ENCODE results near the gene LRP1. TPM values are rescaled to one million over a fixed set of nuclear protein-coding genes. Genes with fewer than 3 reads are reported as not detected.

The LRP1 gene
- polyA plus RNA-seq, 1 donor (not counting 4 experiments of a cell fraction or from before 2014, with no cell fraction given), result 4.9 TPM

GRCh38 chr12:57085999-57086492 is 42.2 kb upstream of the LRP1 start:
- Histone ChIP-seq H3K9ac (ENCODE audit: control insufficient read depth, extremely low read depth, insufficient read depth, low read length) (peak overlapping the region; percentile 91), H3K27me3 (ENCODE audit: control insufficient read depth, extremely low read depth, insufficient read depth, low read length) (no peaks in the 10 kb centered on the region), H3K9me3 (ENCODE audit: control insufficient read depth, low read depth, low read length) (no peaks in the 10 kb centered on the region), H3K4me1 (ENCODE audit: control insufficient read depth, extremely low read depth, insufficient read depth, low read length) (peaks cover 32% of the 10 kb centered on the region), H3K27ac (ENCODE audit: control insufficient read depth, insufficient read depth, low read length) (peak overlapping the region; percentile 95), H4K20me1 (ENCODE audit: control insufficient read depth, extremely low read depth, insufficient read depth, low read length) (peaks cover 4% of the 10 kb centered on the region), H2AFZ (ENCODE audit: control insufficient read depth, low read length) (peak overlapping the region; percentile 2), H3K9me1 (ENCODE audit: control insufficient read depth, extremely low read depth, insufficient read depth, low read length) (no peaks in the 10 kb centered on the region), H3K4me3 (ENCODE audit: control insufficient read depth in 2 of 3, extremely low read depth in 1 of 3, insufficient read depth in 2 of 3, low read depth in 1 of 3, low read length in 3 of 3) (peak overlapping the region in 2 of 3 experiments; percentile 82 to 83), H3K79me2 (ENCODE audit: control insufficient read depth, insufficient read depth, low read length) (peaks cover 16% of the 10 kb centered on the region), H3K4me2 (ENCODE audit: control insufficient read depth, extremely low read depth, insufficient read depth, low read depth, low read length) (peak overlapping the region; percentile 97), H3K36me3 (ENCODE audit: control insufficient read depth in 2 of 2, extremely low read depth in 1 of 2, insufficient read depth in 2 of 2, low read length in 2 of 2) (no peaks in the 10 kb centered on the region)
- DNase-seq (ENCODE audit: low read depth, low spot score) (no peak), FAIRE-seq (no peak)
- TF ChIP-seq EZH2 (IDR thresholded peaks at IDR 0.05; ENCODE audit: low read length), result no peak
- TF ChIP-seq, protein P1, sequence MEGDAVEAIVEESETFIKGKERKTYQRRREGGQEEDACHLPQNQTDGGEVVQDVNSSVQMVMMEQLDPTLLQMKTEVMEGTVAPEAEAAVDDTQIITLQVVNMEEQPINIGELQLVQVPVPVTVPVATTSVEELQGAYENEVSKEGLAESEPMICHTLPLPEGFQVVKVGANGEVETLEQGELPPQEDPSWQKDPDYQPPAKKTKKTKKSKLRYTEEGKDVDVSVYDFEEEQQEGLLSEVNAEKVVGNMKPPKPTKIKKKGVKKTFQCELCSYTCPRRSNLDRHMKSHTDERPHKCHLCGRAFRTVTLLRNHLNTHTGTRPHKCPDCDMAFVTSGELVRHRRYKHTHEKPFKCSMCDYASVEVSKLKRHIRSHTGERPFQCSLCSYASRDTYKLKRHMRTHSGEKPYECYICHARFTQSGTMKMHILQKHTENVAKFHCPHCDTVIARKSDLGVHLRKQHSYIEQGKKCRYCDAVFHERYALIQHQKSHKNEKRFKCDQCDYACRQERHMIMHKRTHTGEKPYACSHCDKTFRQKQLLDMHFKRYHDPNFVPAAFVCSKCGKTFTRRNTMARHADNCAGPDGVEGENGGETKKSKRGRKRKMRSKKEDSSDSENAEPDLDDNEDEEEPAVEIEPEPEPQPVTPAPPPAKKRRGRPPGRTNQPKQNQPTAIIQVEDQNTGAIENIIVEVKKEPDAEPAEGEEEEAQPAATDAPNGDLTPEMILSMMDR (optimal IDR thresholded peaks at IDR 0.05 in 1 of 3, IDR thresholded peaks at IDR 0.05 in 1 of 3, conservative IDR thresholded peaks at IDR 0.05 in 1 of 3; ENCODE audit: extremely low read depth in 1 of 3, insufficient read depth in 2 of 3, low read length in 3 of 3), result no peak
- dilution Hi-C loops (cut with MboI; ENCODE audit: extremely low pct_ligation_motif_present, low sequenced_read_pairs), result no loop called here

DNA sequence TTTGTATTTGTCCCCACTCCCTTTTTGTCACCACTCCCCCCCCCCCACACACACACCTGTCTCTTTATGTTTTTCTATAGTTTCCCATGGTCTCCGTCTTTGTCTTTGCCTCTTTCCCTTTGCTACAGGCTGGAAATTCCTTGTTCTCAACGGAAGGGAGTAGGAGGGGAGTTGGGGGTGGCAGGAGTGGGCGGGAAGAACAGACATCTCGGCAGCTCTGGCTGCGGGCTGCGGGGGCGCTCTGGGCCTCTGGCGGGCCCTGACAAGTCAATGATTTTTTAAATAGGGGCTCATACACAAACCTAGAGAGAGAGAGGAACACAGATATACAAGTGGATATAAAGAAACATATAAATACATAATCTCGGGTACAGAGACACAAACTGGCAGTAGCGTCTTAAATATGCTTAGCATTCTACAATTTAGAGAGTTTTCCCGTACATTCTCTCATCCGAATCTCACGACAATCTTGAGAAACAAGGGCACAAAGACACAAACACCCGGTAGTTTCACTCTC is 41.7 kb upstream of the LRP1 start:
- no peak for DNase-seq (ENCODE audit: low read depth, low spot score)
- H3K9ac ChIP-seq (ENCODE audit: control insufficient read depth, extremely low read depth, insufficient read depth, low read length), result peak overlapping the region; percentile 91
- H3K9me3 ChIP-seq (ENCODE audit: control insufficient read depth, low read depth, low read length), result no peaks in the 10 kb centered on the region
- H2AFZ ChIP-seq (ENCODE audit: control insufficient read depth, low read length), result peak overlapping the region; percentile 39
- no peak for FAIRE-seq
- no peaks in the 10 kb centered on the region for H3K27me3 ChIP-seq (ENCODE audit: control insufficient read depth, extremely low read depth, insufficient read depth, low read length)
- H3K36me3 ChIP-seq (ENCODE audit: control insufficient read depth in 2 of 2, extremely low read depth in 1 of 2, insufficient read depth in 2 of 2, low read length in 2 of 2), result no peaks in the 10 kb centered on the region
- H3K79me2 ChIP-seq (ENCODE audit: control insufficient read depth, insufficient read depth, low read length), result peaks cover 18% of the 10 kb centered on the region
- H3K9me1 ChIP-seq (ENCODE audit: control insufficient read depth, extremely low read depth, insufficient read depth, low read length), result no peaks in the 10 kb centered on the region
- dilution Hi-C loops (cut with MboI; ENCODE audit: extremely low pct_ligation_motif_present, low sequenced_read_pairs), result no loop called here
- H3K4me1 ChIP-seq (ENCODE audit: control insufficient read depth, extremely low read depth, insufficient read depth, low read length), result peaks cover 32% of the 10 kb centered on the region
- H3K4me3 ChIP-seq (ENCODE audit: control insufficient read depth in 2 of 3, extremely low read depth in 1 of 3, insufficient read depth in 2 of 3, low read depth in 1 of 3, low read length in 3 of 3), result peak overlapping the region; percentile 55 to 83 (median 82)
- peaks cover 4% of the 10 kb centered on the region for H4K20me1 ChIP-seq (ENCODE audit: control insufficient read depth, extremely low read depth, insufficient read depth, low read length)
- H3K4me2 ChIP-seq (ENCODE audit: control insufficient read depth, extremely low read depth, insufficient read depth, low read depth, low read length), result peak overlapping the region; percentile 97
- TF ChIP-seq, protein P1 (optimal IDR thresholded peaks at IDR 0.05 in 1 of 3, IDR thresholded peaks at IDR 0.05 in 1 of 3, conservative IDR thresholded peaks at IDR 0.05 in 1 of 3; ENCODE audit: extremely low read depth in 1 of 3, insufficient read depth in 2 of 3, low read length in 3 of 3), result peak in 2 of 3 experiments; percentile 3 to 32
- TF ChIP-seq EZH2 (IDR thresholded peaks at IDR 0.05; ENCODE audit: low read length), result no peak
- H3K27ac ChIP-seq (ENCODE audit: control insufficient read depth, insufficient read depth, low read length), result peak overlapping the region; percentile 95
